ENCODE data around the gene ZFP36L2.

ZFP36L2 gene

DNA sequence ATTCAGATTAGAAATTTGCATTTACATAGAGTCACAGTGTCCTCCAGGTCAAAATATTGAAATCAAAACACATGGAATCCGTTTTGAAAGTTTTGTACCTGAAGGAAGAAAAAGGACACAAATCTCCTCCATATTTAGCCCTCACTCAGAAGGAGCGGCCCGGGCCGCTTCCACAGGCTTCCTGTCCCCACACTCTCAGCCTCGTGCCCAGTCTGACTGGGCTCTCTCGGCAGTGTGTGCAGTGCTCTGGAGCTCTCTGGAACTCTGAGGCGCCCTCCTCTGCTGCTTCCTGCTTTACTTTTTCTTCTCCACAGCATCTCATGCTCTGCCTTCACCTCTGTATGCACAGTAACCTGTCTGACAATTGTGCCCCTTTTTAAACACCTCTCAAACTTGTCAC is 22.2 kb upstream of the ZFP36L2 start:
- DNase-seq (ENCODE audit: low read depth) = no peak

GRCh38 chr2:43246641-43247040 is 20.2 kb upstream of the ZFP36L2 start:
- DNase-seq (ENCODE audit: low read depth) = no peak

- DNase-seq (ENCODE audit: low read depth) = no peak
Measured at GRCh38 chr2:43241558-43241957, 15.2 kb upstream of the ZFP36L2 start.

GRCh38 chr2:43240766-43241150 is 14.4 kb upstream of the ZFP36L2 start:
- DNase-seq (ENCODE audit: low read depth) = no peak

- no peak for DNase-seq (ENCODE audit: low read depth)
Measured at GRCh38 chr2:43239981-43240765, 13.8 kb upstream of the ZFP36L2 start.

- no peak for DNase-seq (ENCODE audit: low read depth)
Measured at GRCh38 chr2:43238813-43239212, 12.4 kb upstream of the ZFP36L2 start.

DNA sequence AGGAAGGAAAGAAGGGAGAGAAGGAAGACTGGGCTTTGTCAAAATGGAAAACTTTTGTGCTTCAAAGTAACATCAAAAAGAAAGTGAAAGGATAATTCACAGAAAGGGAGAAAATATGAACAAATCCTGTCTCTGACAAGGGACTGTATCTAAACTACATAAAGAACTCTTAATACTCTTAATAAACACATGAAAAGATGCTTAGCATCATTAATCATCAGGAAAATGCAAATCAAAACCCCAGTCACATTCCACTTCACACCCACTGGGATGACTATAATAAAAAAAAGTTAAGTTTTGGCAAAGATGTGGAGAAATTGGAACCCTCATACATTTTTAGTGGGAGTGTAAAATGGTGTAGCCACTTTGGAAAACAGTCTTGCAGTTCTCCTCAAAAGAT is 11.8 kb upstream of the ZFP36L2 start:
- no peak for DNase-seq (ENCODE audit: low read depth)

- no peak for DNase-seq (ENCODE audit: low read depth)
Measured at GRCh38 chr2:43233218-43234212, 7.1 kb upstream of the ZFP36L2 start.

DNA sequence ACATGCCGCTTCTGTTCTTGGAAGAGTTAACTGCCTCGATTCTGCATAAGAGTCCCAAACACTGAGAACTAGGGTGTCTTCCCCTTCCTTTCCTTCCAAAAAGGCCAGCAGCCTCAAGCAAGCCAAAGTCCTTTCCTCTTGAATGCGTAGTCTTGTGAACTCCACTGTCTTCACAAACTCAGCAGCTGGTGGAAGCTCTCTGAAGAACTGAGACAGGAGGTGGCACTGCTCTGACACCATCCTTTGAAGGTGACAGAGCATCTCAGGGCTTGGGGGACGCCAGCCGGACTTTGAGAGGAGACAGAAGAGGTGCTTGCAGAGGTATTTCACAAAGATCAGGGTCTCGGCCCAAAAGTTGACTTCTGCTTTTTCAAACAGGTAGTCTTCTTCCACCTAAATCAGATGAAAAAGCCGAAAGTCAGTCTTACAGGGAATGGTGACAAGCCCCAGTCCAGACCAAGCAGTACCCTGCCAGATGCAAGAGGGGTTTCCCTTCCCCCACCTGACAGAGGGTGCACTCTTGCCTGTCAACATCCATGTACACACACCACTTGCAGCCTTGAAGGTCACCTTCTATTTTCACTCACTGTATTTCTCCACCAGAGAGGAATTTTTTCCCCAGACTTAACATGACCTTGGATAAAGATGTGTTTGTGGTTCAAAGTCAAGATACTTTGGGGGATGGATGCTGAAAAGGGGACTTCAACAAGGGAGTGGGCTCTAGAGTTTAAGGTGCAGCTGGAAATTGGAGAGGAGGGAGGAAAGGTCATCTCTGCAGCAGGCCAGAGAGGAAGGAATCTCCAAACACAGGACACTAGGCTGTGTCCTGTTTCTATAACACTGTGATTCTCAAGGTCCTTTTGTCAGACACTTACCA is 4.8 kb upstream of the ZFP36L2 start:
- no peak for DNase-seq (ENCODE audit: low read depth)

DNA sequence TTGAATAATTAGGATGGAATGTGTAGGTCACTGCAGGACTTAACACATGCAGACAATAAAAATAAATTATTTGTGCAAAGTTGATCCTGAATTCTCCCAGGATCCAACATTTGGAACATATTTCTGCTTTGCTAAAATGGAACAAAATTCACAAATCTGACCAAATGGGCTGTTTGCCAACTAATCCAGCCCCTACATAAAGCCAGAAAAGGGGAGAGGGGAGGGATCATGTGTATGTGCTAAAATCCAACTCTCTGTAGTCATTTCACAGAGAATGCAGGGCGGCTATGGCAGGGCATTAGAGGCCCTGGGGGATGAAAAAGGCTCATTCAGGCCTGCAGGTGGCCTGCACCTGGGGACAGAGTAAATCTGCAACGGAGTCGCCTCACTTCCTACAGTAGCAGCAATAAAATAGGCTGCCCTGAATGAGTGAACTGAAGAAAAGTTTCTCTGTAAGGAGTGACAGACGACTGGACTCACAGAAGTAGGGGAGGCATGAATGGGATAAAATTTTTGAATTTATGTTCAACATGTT is 4.0 kb upstream of the ZFP36L2 start:
- no peak for DNase-seq (ENCODE audit: low read depth)

DNA sequence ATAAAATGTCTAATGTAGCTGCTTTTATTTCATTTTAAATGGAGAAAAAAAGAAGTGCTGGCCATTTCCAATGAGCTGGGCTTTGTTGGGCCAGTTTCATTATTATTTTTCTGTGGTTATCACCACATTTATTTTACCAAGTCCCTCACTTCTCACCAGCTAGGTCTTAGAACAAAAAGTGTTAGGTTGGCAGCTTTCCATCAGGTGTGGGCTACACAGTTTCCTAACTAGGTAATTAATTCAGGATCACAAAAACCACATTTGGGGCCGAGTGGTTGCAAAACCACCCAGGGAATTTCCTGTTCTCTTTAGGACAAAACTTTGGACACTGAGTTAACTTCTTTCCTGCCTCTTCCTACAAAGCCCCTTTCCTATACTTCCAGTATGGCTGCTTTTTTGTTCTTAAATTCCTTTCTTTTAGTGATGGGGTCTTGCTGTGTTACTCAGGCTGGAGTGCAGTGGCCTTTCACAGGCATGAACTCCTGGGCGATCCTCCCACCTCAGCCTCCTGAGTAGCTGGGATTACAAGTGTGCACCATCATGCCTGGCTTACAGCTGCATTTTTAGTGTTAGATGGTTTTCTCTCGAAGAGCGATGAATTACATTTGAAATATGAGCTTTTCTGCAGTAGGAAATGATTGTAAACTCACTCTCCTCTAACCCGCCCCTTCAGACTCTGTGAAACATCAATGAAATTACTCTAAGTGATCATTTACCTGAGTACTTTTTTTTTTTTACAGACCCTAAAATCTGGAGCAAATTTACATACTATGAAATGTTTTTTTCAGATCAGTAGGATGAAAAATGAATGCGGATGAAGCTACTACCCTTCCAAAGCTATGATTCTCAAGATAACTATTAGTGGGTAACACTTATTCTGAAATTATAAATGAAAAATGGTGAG is 2.6 kb upstream of the ZFP36L2 start:
- DNase-seq (ENCODE audit: low read depth) = no peak

DNA sequence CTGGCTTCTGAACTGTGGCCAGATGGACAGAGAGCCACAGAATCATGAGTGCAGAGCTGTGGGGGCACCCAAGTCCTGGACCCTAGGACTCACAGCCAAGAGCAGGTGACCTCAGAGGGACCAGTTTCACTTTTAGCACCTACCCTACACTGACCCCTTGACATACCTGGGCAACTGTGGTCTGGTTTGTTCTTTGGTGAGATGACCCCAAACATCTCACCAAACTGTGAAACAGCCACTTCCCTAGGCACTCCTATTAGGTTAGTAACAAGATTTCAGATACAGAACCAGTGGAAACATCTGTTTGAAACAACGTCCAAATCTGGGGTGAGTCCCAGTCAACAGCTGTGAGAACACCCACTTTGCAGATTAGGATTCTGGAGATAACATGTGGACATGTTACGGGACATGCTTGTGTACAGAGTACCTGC is 1.9 kb upstream of the ZFP36L2 start:
- no peak for DNase-seq (ENCODE audit: low read depth)

GRCh38 chr2:43227830-43228281 is 1.4 kb upstream of the ZFP36L2 start:
- no peak for DNase-seq (ENCODE audit: low read depth)

DNA sequence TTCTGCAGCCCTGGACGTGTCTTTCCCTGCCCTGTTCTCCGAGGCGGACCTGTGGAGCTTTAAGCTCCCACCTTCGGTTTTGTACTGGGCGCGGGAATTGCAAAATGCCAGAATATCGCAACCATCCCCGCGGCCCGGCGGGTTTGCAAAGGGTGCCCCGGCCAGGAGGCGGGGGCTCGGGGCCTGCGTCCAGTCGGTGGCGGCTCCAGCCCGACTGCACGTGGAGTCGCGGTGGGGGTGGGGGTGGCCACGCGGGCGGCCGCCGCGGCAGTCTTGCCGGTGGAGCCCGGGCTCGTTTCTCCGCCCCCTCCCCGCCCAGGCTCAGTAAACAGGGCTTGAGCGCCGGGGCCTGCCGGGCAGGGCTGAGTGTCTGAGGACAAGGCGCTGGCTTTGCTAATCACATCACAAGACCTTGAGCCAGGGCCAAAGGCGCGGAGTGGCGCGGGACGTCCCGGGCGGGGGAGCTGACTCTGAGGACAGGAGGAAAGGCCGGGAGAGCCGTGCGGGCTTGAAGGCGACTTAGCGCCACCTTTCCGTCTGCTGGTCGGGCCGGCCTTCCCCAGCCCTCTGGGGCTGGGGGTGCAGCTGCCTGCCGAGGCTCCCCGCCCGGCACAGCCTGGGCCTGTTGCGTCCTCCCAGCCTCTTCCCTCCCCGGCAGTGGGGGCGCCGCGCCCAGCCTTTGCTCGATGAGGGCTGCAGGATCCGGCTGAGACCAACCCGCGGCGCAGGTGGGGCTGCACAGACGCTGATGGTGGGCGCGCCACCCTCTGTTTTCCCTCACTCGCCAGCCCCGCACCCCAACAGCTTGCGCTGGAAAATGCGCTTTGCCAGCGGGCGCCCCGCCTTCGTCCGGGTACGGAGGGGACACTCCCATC is 786 bp upstream of the ZFP36L2 start:
- DNase-seq (ENCODE audit: low read depth) = peak; percentile 45

- peak; percentile 46 for DNase-seq (ENCODE audit: low read depth)
Measured at GRCh38 chr2:43225788-43226557, 433 bp downstream of the ZFP36L2 start.

GRCh38 chr2:43225093-43225787 is 1.2 kb downstream of the ZFP36L2 start:
- DNase-seq (ENCODE audit: low read depth) = peak; percentile 25

DNA sequence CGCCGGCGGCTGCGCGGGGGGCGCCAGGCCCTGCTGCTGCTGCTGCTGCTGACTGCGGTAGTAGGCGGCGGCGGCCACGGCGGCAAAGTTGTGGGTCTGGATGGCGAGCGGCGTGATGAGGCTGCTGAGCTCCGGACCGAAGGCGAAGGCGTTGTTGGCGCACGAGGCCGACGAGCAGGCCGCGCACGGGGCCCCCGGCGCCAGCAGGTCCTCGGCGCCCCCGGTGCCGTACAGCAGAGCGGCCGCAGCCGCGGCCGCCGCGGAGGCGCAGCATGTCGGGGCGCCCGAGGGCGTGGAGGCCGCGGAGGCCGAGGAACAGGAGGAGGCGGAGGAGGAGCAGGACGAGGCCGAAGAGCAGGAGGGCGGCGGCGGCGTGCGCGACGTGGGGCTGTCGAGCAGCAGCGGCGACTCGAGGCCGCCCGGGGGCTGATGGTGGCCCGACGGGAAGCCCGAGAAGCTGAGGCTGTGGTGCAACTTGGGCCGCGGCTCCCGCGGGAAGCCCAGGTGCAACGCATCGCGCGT is 1.8 kb downstream of the ZFP36L2 start:
- peak; percentile 20 for DNase-seq (ENCODE audit: low read depth)

- no peak for DNase-seq (ENCODE audit: low read depth)
Measured at GRCh38 chr2:43224131-43224570, 2.3 kb downstream of the ZFP36L2 start.

Data from stimulated activated CD8-positive, alpha-beta memory T cell treated with anti-CD3 and anti-CD28 coated beads, Interleukin-15, amount 100 ng/mL, for 24 hours (primary cell).